NOMO-1 treated with dmso at 0.1 percent for 144 hours (cell line): Measurements from ENCODE around the gene SUCO.
A peak's percentile ranks its signal among the peaks of the same experiment; 100 is the strongest.
"Not testable (repeated sequence)": the region's sequence is repeated elsewhere in the genome, so short reads cannot be mapped to it uniquely, and the experiment has no call there.

Experiments
- DNase-seq: peaks from one replicate; lab custom pipeline; 2025; ENCODE audit not compliant: unreplicated experiment; lab: John Stamatoyannopoulos, UW

Gene SUCO

GRCh38 chr1:172532700-172533512, at the start of gene SUCO:
SUCO (plus strand) TSS chr1:172533150; CDS start chr1:172533436, 286 bp downstream.
- peak; percentile 98 for DNase-seq

GRCh38 chr1:172483448-172483847, 49.5 kb upstream of the SUCO start:
- no peak for DNase-seq

GRCh38 chr1:172484252-172484651, 48.7 kb upstream of the SUCO start:
- DNase-seq, result no peak

GRCh38 chr1:172485626-172486025, 47.3 kb upstream of the SUCO start:
- DNase-seq, result no peak

- no peak for DNase-seq
Observed at GRCh38 chr1:172486805-172487454, 46.0 kb upstream of the SUCO start.

GRCh38 chr1:172487550-172487949, 45.4 kb upstream of the SUCO start:
- no peak for DNase-seq

DNA sequence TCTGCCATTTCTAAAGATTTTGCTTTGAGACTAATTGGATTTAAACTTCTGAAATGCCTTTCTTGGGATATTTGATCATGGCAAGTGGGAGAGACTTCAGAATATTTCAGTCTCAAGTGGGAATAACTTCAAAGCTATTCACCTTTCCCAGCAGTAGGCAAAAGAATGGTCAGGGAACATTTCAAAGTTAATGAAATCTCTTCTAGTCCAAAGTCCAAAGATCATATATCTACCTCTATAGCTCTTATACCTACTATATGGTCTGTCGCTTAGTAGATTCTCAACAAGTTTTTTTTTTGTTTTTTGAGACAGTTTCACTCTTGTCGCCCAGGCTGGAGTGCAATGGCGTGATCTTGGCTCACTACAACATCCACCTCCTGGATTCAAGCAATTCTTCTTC, 44.6 kb upstream of the SUCO start:
- DNase-seq, result no peak

GRCh38 chr1:172489847-172490246, 43.1 kb upstream of the SUCO start:
- DNase-seq, result no peak

DNA sequence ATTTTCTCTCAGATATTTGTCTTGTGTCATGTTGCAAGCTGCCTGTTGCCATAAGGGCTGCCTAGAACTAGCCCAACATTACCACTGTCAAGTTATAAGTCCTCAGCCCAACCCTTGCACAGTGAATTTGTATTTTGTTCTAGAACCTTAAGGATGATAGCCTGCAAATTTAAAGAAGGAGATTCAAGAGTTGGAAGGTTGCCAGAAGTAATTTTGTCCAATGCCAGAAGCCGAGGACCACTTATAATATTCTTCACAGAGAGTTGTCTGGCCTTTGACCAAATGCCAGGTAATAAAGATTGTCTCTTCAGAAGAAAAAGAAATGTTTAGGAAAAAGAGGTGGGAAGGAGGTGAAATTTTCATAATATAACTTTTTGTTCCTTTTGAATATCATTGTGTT, 40.5 kb upstream of the SUCO start:
- no peak for DNase-seq

DNA sequence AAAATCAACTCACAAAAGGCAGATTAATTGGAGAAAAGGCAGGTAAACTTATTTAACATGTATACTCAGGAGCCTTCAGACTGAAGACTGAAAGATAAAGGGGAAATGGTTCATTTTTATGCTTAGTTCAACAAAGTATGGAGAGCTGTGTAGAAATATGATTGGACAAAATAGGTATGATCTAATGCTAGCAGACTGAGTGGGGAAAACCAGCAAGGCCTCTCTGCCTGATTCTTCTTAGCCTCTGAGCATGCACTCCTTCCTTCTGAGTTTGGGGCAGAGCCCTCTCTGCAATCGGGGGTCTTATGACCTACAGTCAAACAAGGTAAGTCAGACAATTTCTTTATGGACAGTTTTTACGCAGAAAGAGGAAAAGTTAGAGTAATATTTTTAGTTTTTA, 38.8 kb upstream of the SUCO start:
- DNase-seq, result no peak

- DNase-seq, result not testable (repeated sequence)
Observed at GRCh38 chr1:172496127-172496526, 36.8 kb upstream of the SUCO start.

DNA sequence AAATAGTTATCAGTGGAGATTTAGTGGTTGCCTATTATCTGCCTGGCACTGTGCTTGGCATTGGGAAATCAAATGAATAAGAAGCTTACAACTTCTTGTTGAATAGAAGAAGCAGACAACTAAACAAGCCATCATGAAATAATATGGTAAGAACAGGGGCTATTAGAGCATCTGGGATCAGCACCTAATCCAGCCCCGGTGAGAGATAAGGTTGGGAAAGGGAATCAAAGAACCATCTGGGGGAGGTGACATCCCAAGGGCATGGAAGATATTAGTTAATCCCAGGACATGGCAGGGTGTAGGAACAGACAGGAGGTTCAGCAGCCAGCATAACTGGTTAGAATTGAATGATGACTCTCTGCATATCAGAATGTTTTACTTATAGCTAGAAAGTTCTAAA, 36.3 kb upstream of the SUCO start:
- DNase-seq, result no peak

DNA sequence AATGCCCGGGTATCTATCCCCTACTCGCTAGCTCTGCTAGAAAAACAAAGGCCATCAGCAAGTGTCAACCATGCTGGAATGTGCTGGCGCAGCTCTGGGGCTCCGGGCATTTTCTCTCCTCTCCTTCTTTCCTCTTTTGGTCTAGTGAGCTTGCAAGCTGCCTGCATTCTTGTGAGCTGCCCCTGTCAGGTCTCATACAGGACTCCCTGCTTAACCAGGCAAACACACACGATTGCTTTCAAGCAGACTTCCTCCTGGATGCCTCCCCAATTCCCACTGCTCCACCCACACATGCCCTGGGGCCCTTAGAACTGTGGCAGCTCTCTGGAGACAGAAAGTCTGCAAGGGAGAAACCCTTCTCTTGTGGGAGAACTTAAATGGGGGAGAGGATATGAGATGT, 35.7 kb upstream of the SUCO start:
- DNase-seq, result no peak

- DNase-seq, result peak; percentile 66
Observed at GRCh38 chr1:172498857-172499256, 34.1 kb upstream of the SUCO start.

GRCh38 chr1:172499636-172500141, 33.3 kb upstream of the SUCO start:
- DNase-seq, result no peak

GRCh38 chr1:172500207-172500606, 32.7 kb upstream of the SUCO start:
- DNase-seq, result no peak

GRCh38 chr1:172507741-172508140, 25.2 kb upstream of the SUCO start:
- DNase-seq, result no peak

GRCh38 chr1:172510479-172510878, 22.5 kb upstream of the SUCO start:
- DNase-seq, result no peak

- DNase-seq, result no peak
Observed at GRCh38 chr1:172512591-172512990, 20.4 kb upstream of the SUCO start.

DNA sequence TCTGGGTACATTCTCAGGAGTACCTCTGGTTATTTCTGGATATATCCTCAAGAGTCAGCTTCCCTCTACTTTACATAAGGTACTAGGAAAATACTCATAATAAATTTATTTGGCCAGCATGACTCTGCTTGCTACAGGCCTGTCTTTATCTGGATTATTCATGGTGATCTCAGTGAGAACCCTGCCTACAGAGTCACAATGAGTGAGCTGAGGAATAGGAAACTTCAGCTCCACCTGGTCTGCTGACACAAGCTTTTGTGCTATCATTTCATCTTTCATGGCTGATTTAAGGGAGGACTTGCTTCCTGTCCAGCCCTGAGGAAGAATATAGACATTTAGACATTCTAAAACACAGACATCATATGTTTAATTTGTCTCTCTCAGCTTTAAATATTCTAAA, 19.5 kb upstream of the SUCO start:
- DNase-seq, result no peak

DNA sequence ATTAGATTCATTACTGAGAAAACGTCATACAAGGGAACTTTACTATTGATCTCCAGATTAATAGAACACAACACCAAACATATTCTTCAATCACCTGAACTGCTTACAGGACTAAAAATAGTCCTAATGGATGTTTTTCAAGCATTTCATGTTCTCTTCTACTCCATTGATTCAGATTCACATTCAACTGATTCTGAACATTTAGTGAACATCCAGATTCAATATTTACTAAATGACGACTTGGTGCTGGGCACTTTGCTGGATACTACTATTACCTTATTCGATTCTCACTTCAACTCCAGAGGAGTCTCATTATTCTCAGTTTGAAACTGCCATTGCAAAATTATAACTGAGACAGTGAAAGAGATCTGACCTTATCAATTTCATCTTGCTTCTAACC, 18.8 kb upstream of the SUCO start:
- DNase-seq, result no peak

DNA sequence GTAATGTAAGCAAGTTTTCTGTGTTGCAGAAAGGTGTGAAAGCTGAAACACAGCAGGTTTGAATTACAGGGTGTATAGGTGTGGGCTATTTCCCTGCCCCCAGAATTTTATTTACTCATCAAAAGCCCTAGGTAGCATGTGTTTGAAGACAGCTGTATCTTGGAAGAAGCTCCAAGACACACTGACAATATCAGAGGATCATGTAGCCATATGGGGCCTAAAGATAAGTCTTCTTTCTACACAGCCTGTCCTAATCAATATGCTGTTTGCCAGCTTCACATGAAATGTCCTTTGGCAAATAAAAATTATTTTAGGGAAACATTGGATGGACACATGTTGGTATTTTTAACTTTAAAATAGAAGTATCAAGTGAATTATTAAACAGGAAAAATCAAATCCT, 17.5 kb upstream of the SUCO start:
- no peak for DNase-seq
